GM23248 (cell line): ENCODE data around the gene ATP13A4. TPM values are rescaled to one million over a fixed set of nuclear protein-coding genes. Genes with fewer than 3 reads are reported as not detected.

ENCODE experiments used
- DNase-seq: peaks from one replicate; pipeline ENCODE4 v3.0.0-alpha.2; 2015
- H2AFZ ChIP-seq: fragments of 200-600 bp; sonication (generic); 2 replicates; pipeline ENCODE4 v1.6.1; 2016; ENCODE audit warnings: antibody characterized with exemption
- H3F3A ChIP-seq: fragments of 200-600 bp; sonication (generic); 2 replicates; pipeline ENCODE4 v1.6.1; 2016; ENCODE audit warnings: mild to moderate bottlenecking, antibody characterized with exemption, mixed run types; ENCODE audit not compliant: insufficient read depth
- H3K27ac ChIP-seq: fragments of 200-600 bp; sonication (generic); 2 replicates; pipeline ENCODE4 v1.5.1; 2016; ENCODE audit warnings: mild to moderate bottlenecking
- H3K27me3 ChIP-seq: fragments of 200-600 bp; sonication (generic); replicated peaks from 2 replicates; pipeline ENCODE4 v1.6.1; 2016; ENCODE audit warnings: mild to moderate bottlenecking; ENCODE audit not compliant: insufficient read depth
- H3K36me3 ChIP-seq: fragments of 200-600 bp; sonication (generic); 2 replicates; pipeline ENCODE4 v1.6.1; 2016; ENCODE audit warnings: low read depth, mild to moderate bottlenecking
- H3K4me1 ChIP-seq: fragments of 200-600 bp; sonication (generic); 2 replicates; pipeline ENCODE4 v1.6.1; 2016; ENCODE audit warnings: mild to moderate bottlenecking; ENCODE audit not compliant: insufficient read depth
- H3K4me2 ChIP-seq: fragments of 200-600 bp; sonication (generic); one replicate; pipeline ENCODE4 v1.6.1; 2016; ENCODE audit warnings: mild to moderate bottlenecking; ENCODE audit not compliant: unreplicated experiment
- H3K4me3 ChIP-seq: fragments of 200-600 bp; sonication (generic); 2 replicates; pipeline ENCODE4 v1.5.1; 2016; ENCODE audit warnings: mild to moderate bottlenecking
- H3K79me2 ChIP-seq: fragments of 200-600 bp; sonication (generic); 2 replicates; pipeline ENCODE4 v1.6.1; 2016; ENCODE audit warnings: mild to moderate bottlenecking; ENCODE audit not compliant: insufficient read depth
- H3K9ac ChIP-seq: fragments of 200-600 bp; sonication (generic); 2 replicates; pipeline ENCODE4 v1.6.1; 2016; ENCODE audit warnings: mild to moderate bottlenecking
- H3K9me2 ChIP-seq: fragments of 200-600 bp; sonication (generic); 2 replicates; pipeline ENCODE4 v1.6.1; 2016; ENCODE audit warnings: mixed run types, mild to moderate bottlenecking, moderate library complexity; ENCODE audit not compliant: insufficient read depth
- H3K9me3 ChIP-seq: fragments of 200-600 bp; sonication (generic); one replicate; pipeline ENCODE4 v1.6.1; 2017; ENCODE audit warnings: low read depth
- H4K20me1 ChIP-seq: fragments of 200-600 bp; sonication (generic); 2 replicates; pipeline ENCODE4 v1.6.0; 2016; ENCODE audit not compliant: insufficient read depth
- EZH2 ChIP-seq: fragments of 200-600 bp; sonication (generic); IDR thresholded peaks from 2 replicates; pipeline ENCODE4 v1.6.1; 2018; ENCODE audit warnings: antibody characterized with exemption, mild to moderate bottlenecking; ENCODE audit not compliant: insufficient read depth, poor library complexity, severe bottlenecking
- EZH2phosphoT487 ChIP-seq: fragments of 200-600 bp; sonication (generic); IDR thresholded peaks from 2 replicates; pipeline ENCODE4 v1.6.1; 2018; ENCODE audit warnings: antibody characterized with exemption, moderate library complexity, mild to moderate bottlenecking, low read depth; ENCODE audit not compliant: insufficient read depth
- WGBS, 2 experiments: methylation state at CpG; one replicate each; pipeline ENCODE4 v1.1.6; 2015 to 2017; ENCODE audit warnings: low lambda C conversion rate in 2 of 2, low coverage in 1 of 2; ENCODE audit errors: missing lambda C conversion rate in 2 of 2; 5-methylcytosine and 5-hydroxymethylcytosine counted together
- in situ Hi-C: fragments of 300-500 bp; cut with MboI; formaldehyde crosslinking; loops from 2 replicates; pipeline ENCODE4 v1.15.0; 2020
- polyA plus RNA-seq: library from polyadenylated mRNA; unstranded; fragments of >200 nt; fragmentation: Nextera tagmentation; extraction: Ambion mirVana; gene quantifications from 2 replicates; pipeline ENCODE4 v1.2.1, GENCODE V29; 2016
- total RNA-seq: library from RNA; depleted of rRNA; stranded (reverse); fragments of >200 nt; shearing (Covaris generic); gene quantifications from 2 replicates; pipeline ENCODE4 v1.2.3, GENCODE V29; 2014

ATP13A4 gene
- total and polyA plus RNA-seq, 2 experiments from 2014 or later, result not detected

- TF ChIP-seq EZH2phosphoT487, result no peak
- no peak for TF ChIP-seq EZH2
Measured at GRCh38 chr3:193520738-193521137, 34.0 kb downstream of the ATP13A4 start.

GRCh38 chr3:193515966-193516365, 38.7 kb downstream of the ATP13A4 start:
- no peak overlapping the region for H3K27ac ChIP-seq
- no peaks in the 10 kb centered on the region for H3K9me3 ChIP-seq
- 23 to 27% methylated on average over 2 of the region's 2 CpGs for WGBS, 2 experiments
- no peak overlapping the region for H2AFZ ChIP-seq
- H4K20me1 ChIP-seq, result no peaks in the 10 kb centered on the region
- H3K4me1 ChIP-seq, result no peaks in the 10 kb centered on the region
- no peak overlapping the region for H3K9ac ChIP-seq
- H3K9me2 ChIP-seq, result no peaks in the 10 kb centered on the region
- no peak overlapping the region for H3K4me2 ChIP-seq
- H3K4me3 ChIP-seq, result no peak overlapping the region
- DNase-seq, result no peak
- H3K36me3 ChIP-seq, result no peaks in the 10 kb centered on the region
- TF ChIP-seq EZH2phosphoT487, result no peak
- no peak for TF ChIP-seq EZH2
- H3K79me2 ChIP-seq, result no peaks in the 10 kb centered on the region
- no peaks in the 10 kb centered on the region for H3F3A ChIP-seq
- H3K27me3 ChIP-seq, result no peaks in the 10 kb centered on the region
- in situ Hi-C loops, result no loop called here

More at GRCh38 chr3:193520738-193521137, 34.0 kb downstream of the ATP13A4 start:
- Histone ChIP-seq H3K4me3 (no peak overlapping the region), H3K27me3 (no peaks in the 10 kb centered on the region), H3K36me3 (no peaks in the 10 kb centered on the region), H4K20me1 (no peaks in the 10 kb centered on the region), H3K4me1 (no peaks in the 10 kb centered on the region), H3F3A (no peaks in the 10 kb centered on the region), H3K4me2 (no peak overlapping the region), H3K79me2 (no peaks in the 10 kb centered on the region), H3K9ac (no peak overlapping the region), H3K27ac (no peak overlapping the region), H2AFZ (no peak overlapping the region), H3K9me3 (no peaks in the 10 kb centered on the region), H3K9me2 (no peaks in the 10 kb centered on the region)
- DNase-seq, result no peak
- in situ Hi-C loops, result no loop called here
- WGBS, 2 experiments, result 25 to 38% methylated on average over 3 of the region's 3 CpGs

DNA sequence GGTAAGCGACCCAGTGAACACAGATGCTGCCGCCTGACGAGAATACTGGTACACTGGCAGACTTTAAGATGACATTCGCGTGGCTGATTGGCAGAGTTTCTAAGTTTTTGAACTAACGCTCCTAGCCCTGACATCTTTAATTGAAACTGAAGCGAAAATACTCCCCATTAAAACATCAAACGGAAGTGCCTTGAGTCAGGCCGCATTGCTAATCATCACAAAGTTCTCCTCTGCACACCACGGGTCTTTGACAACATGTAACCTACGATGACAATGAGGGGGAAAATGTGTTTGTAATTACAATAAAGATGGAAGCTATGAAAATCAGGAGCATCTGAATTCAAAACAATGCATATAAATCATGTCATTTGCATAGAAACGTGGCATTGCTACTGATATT, 44.5 kb downstream of the ATP13A4 start:
- Histone ChIP-seq H2AFZ (no peak overlapping the region), H3F3A (no peaks in the 10 kb centered on the region), H3K79me2 (no peaks in the 10 kb centered on the region), H3K27ac (no peak overlapping the region), H3K4me2 (no peak overlapping the region), H3K4me3 (no peak overlapping the region), H3K9me3 (no peaks in the 10 kb centered on the region), H3K9me2 (no peaks in the 10 kb centered on the region), H4K20me1 (no peaks in the 10 kb centered on the region), H3K9ac (no peak overlapping the region), H3K4me1 (no peaks in the 10 kb centered on the region), H3K27me3 (no peaks in the 10 kb centered on the region), H3K36me3 (no peaks in the 10 kb centered on the region)
- in situ Hi-C loops, result no loop called here
- TF ChIP-seq EZH2phosphoT487 (no peak), EZH2 (no peak)
- no peak for DNase-seq
- 29 to 38% methylated on average over 12 of the region's 12 CpGs for WGBS, 2 experiments

GRCh38 chr3:193509103-193509965, 45.4 kb downstream of the ATP13A4 start:
- no peaks in the 10 kb centered on the region for H4K20me1 ChIP-seq
- no peaks in the 10 kb centered on the region for H3K79me2 ChIP-seq
- no peak overlapping the region for H3K9ac ChIP-seq
- H3K36me3 ChIP-seq, result no peaks in the 10 kb centered on the region
- H3K27me3 ChIP-seq, result no peaks in the 10 kb centered on the region
- WGBS, 2 experiments, result 54 to 61% methylated on average over 4 of the region's 4 CpGs
- in situ Hi-C loops, result no loop called here
- no peaks in the 10 kb centered on the region for H3K4me1 ChIP-seq
- no peaks in the 10 kb centered on the region for H3K9me3 ChIP-seq
- no peak for DNase-seq
- no peaks in the 10 kb centered on the region for H3F3A ChIP-seq
- H3K9me2 ChIP-seq, result no peaks in the 10 kb centered on the region
- no peak overlapping the region for H3K4me3 ChIP-seq
- H2AFZ ChIP-seq, result no peak overlapping the region
- TF ChIP-seq EZH2phosphoT487 (no peak), EZH2 (no peak)
- H3K27ac ChIP-seq, result no peak overlapping the region
- no peak overlapping the region for H3K4me2 ChIP-seq
